GM19035 (cell line): ENCODE results near the gene TLCD4.
"Not testable (repeated sequence)": the region's sequence is repeated elsewhere in the genome, so short reads cannot be mapped to it uniquely, and the experiment has no call there.

Source experiments
- ATAC-seq: cut with Tn5 transposase; IDR thresholded peaks from one replicate; pipeline ENCODE4 v1.9.1; 2021; ENCODE audit not compliant: unreplicated experiment

TLCD4 gene

DNA sequence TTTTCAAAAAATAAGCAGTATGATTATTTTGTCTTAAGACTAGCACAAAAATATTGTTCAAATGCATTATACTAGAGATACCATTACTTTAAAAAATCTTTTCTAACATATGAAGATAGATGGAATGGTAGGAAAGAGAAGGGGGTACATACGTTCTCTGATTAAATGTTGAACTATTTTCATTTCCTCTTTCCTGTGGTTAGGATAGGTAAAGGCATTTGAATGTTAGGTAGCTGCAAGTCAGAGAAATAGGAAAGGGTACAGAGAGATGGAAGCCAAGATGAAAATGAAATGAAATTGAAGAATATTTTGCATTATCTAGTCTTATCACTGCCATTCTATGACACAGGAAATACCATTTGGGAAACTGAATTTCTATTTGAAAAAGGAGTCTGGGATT lies 28.3 kb downstream of the TLCD4 start:
- no peak for ATAC-seq

DNA sequence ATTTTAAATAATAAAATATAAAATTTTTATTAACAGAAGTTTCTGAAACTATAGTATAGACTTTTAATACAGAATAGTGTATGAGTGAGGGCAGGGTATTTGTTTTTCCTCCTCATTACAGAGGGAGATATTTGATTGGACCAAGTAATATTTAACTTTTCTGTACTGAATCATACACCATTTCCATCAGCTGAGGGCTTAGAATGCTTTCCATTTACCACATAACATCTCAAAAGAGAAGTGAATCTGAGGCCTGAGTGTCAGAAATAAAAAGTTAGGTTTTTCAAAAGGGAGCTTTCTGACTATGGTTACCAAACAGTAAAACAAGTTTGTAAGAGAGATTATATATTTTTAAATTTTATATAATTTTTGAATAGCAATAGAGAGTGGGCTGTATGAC lies 29.5 kb downstream of the TLCD4 start:
- no peak for ATAC-seq

DNA sequence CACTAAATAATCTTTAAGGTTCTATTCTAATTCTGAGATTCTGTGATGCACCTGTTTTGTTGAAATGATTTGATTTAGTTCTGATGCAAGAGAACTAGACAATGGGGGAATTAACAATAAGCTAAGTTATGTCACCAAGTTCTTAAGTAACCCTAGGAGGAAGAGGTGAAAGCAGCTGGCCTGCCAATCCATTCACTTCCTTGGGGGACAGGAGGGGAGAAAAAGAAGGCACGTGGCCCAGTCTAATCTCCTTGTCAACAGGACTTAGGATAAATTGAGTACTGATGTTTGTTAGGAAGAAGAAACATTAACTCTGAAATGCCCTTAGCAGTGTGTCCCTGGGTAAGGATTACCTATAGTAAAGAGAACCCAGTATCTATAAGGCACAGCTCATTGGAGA lies 36.9 kb downstream of the TLCD4 start:
- no peak for ATAC-seq

DNA sequence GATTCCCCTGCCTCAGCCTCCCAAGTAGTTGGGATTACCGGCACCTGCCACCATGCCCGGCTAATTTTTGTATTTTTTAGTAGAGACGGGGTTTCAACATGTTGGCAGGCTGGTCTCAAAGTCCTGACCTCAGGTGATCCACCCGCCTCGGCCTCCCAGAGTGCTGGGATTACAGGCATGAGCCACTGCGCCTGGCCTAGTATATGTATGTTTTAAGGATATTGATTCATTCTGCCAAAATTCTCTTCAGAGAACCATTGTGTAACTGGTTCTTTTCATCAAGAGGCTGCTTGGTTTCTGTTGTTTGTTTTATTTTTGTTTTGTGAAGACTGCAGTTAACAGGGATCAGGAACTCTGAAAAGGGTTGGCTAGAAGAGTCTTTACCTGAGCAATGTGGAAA lies 48.4 kb downstream of the TLCD4 start:
- ATAC-seq = not testable (repeated sequence)
